ENCODE measurements around the gene ATXN2. TPM values are rescaled to one million over a fixed set of nuclear protein-coding genes. Genes with fewer than 3 reads are reported as not detected.

The ATXN2 gene
- total RNA-seq, 2 experiments from 2014 or later, result 36.1 to 81.4 TPM

DNA sequence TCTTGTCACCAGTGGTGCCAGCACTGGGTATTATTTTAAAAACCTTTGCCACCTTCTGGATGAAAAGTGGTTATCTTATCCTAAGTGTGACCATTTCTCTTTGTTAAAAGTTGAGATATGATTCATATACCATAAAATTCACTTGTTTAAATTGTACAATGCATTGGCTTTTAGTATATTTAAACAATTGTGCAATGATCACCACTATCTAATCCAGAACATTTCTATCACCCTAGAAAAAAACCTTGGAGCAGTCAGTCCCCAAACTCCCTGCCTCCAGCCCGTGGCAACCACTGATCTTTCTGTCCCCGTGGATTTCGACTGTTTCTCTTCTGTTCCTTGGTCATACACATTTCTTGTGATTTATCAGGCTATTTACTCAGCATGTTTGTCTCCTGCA is 165.1 kb downstream of the ATXN2 start:
- peaks cover 36% of the 10 kb centered on the region for H3K36me3 ChIP-seq (ENCODE audit: insufficient read depth, low read length)
- ChIA-PET POLR2A (interaction anchor here (0.7 to 1.8 kb wide), 5 partner anchors 10 to 85 kb away, joined by 3 to 12 read pairs (median 5); no protein-coding TSS in a partner anchor), CTCF (ENCODE audit: unreplicated experiment) (interaction anchor here (0.6 to 1.1 kb wide), 2 partner anchors 21 to 691 kb away, joined by 3 read pairs; no protein-coding TSS in a partner anchor)
- no peak for DNase-seq (ENCODE audit: low spot score)
- H3K9me2 ChIP-seq (ENCODE audit: insufficient read depth, low read length), result no peaks in the 10 kb centered on the region
- H3K9me3 ChIP-seq (ENCODE audit: low read length), result no peaks in the 10 kb centered on the region
- TF ChIP-seq, protein P1, sequence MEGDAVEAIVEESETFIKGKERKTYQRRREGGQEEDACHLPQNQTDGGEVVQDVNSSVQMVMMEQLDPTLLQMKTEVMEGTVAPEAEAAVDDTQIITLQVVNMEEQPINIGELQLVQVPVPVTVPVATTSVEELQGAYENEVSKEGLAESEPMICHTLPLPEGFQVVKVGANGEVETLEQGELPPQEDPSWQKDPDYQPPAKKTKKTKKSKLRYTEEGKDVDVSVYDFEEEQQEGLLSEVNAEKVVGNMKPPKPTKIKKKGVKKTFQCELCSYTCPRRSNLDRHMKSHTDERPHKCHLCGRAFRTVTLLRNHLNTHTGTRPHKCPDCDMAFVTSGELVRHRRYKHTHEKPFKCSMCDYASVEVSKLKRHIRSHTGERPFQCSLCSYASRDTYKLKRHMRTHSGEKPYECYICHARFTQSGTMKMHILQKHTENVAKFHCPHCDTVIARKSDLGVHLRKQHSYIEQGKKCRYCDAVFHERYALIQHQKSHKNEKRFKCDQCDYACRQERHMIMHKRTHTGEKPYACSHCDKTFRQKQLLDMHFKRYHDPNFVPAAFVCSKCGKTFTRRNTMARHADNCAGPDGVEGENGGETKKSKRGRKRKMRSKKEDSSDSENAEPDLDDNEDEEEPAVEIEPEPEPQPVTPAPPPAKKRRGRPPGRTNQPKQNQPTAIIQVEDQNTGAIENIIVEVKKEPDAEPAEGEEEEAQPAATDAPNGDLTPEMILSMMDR (conservative IDR thresholded peaks at IDR 0.05; ENCODE audit: low read length), result no peak
- TF ChIP-seq EZH2phosphoT487 (IDR thresholded peaks at IDR 0.05; ENCODE audit: borderline replicate concordance, low read depth, low read length), result no peak
- peaks cover 45% of the 10 kb centered on the region for H3K79me2 ChIP-seq (ENCODE audit: insufficient read depth, low read depth, low read length)
- intact Hi-C loops (cut with micrococcal nuclease; ENCODE audit: unreplicated experiment), result no loop called here
- H3K27ac ChIP-seq (ENCODE audit: low read depth, low read length, poor library complexity, severe bottlenecking), result peak overlapping the region; percentile 69
- H3K4me2 ChIP-seq (ENCODE audit: low read length), result peak overlapping the region; percentile 84
- peak overlapping the region; percentile 45 for H3K4me3 ChIP-seq (ENCODE audit: low read depth, low read length, poor library complexity, severe bottlenecking)
- H2AFZ ChIP-seq (ENCODE audit: low read length), result no peak overlapping the region
- peaks cover 83% of the 10 kb centered on the region for H3K4me1 ChIP-seq (ENCODE audit: insufficient read depth, low read length, poor library complexity, severe bottlenecking)
- H4K20me1 ChIP-seq (ENCODE audit: insufficient read depth, low read length), result 0 out of 2 replicates have a peak, but pooled peaks cover 11% of the 10 kb centered on the region
- BruUV-seq (replicated peaks), result no TSS peak

GRCh38 chr12:111431772-111432171 is 167.3 kb downstream of the ATXN2 start:
- POLR2A ChIA-PET, result interaction anchor here (0.7 kb wide), 1 partner anchor 1250 kb away, joined by 3 read pairs; no protein-coding TSS in a partner anchor
- TF ChIP-seq EZH2phosphoT487 (IDR thresholded peaks at IDR 0.05; ENCODE audit: borderline replicate concordance, low read depth, low read length), result no peak
- TF ChIP-seq, protein P1 (conservative IDR thresholded peaks at IDR 0.05; ENCODE audit: low read length), result no peak
- H3K4me3 ChIP-seq (ENCODE audit: low read depth, low read length, poor library complexity, severe bottlenecking), result no peak overlapping the region
- no peaks in the 10 kb centered on the region for H3K9me3 ChIP-seq (ENCODE audit: low read length)
- peaks cover 45% of the 10 kb centered on the region for H3K79me2 ChIP-seq (ENCODE audit: insufficient read depth, low read depth, low read length)
- no TSS peak for BruUV-seq (replicated peaks)
- intact Hi-C loops (cut with micrococcal nuclease; ENCODE audit: unreplicated experiment), result no loop called here
- H2AFZ ChIP-seq (ENCODE audit: low read length), result no peak overlapping the region
- H3K36me3 ChIP-seq (ENCODE audit: insufficient read depth, low read length), result peaks cover 34% of the 10 kb centered on the region
- H3K9me2 ChIP-seq (ENCODE audit: insufficient read depth, low read length), result no peaks in the 10 kb centered on the region
- peaks cover 73% of the 10 kb centered on the region for H3K4me1 ChIP-seq (ENCODE audit: insufficient read depth, low read length, poor library complexity, severe bottlenecking)
- DNase-seq (ENCODE audit: low spot score), result no peak
- no peak overlapping the region for H3K4me2 ChIP-seq (ENCODE audit: low read length)
- H4K20me1 ChIP-seq (ENCODE audit: insufficient read depth, low read length), result 0 out of 2 replicates have a peak, but pooled peaks cover 7% of the 10 kb centered on the region
- CTCF ChIA-PET (ENCODE audit: unreplicated experiment), result no interaction called here
- H3K27ac ChIP-seq (ENCODE audit: low read depth, low read length, poor library complexity, severe bottlenecking), result no peak overlapping the region
